Measurements from ENCODE around the gene MAGIX.

MAGIX gene

DNA sequence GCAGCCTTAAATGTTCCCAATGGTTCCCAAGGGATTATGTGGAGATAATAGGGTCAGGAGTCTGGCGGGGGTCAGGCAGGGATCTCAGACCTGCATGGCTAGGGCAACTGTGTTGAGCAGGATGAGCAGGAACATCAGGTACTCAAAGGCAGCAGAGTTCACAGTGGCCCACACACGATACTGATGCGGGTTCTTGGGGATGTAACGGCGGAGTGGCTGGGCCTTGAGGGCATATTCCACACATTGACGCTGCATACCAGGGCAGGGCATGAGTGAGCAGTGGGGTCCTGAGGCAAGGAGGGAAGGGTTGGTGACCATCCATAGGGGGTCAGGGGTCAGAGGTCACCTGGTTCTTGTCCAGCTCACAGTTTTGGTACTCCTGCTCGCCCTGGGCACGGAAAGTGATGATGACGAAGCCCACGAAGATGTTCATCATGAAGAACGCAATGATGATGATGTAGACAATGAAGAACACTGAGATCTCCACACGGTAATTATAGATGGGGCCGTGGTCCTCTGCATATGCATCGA lies 52.5 kb downstream of the MAGIX start:
- DNase-seq (ENCODE audit: insufficient read length) (no peak), FAIRE-seq (no peak)
- TF ChIP-seq POLR2A (IDR thresholded peaks at IDR 0.05; ENCODE audit: low read depth, low read length): no peak
- no peak for TF ChIP-seq POLR2AphosphoS5 (IDR thresholded peaks at IDR 0.05; ENCODE audit: low read depth, low read length)
- no peak for TF ChIP-seq TAF1 (IDR thresholded peaks at IDR 0.05; ENCODE audit: borderline replicate concordance, low read depth, low read length)
